Measurements from ENCODE around the gene FKBP5.
"Not testable (repeated sequence)": the region's sequence is repeated elsewhere in the genome, so short reads cannot be mapped to it uniquely, and the experiment has no call there.

Gene FKBP5

GRCh38 chr6:35543459-35544193, 145.1 kb downstream of the FKBP5 start:
- H3K4me3 ChIP-seq (ENCODE audit: control insufficient read depth, low read depth, low read length): no peak overlapping the region
- TF ChIP-seq CTCF (IDR thresholded peaks at IDR 0.05; ENCODE audit: control insufficient read depth, insufficient read depth, low read depth, low read length, missing control alignments): no peak
- no peak for DNase-seq (ENCODE audit: low read depth)

- TF ChIP-seq CTCF (IDR thresholded peaks at IDR 0.05; ENCODE audit: control insufficient read depth, insufficient read depth, low read depth, low read length, missing control alignments): no peak
- DNase-seq (ENCODE audit: low read depth): no peak
- no peak overlapping the region for H3K4me3 ChIP-seq (ENCODE audit: control insufficient read depth, low read depth, low read length)
These were observed 146.9 kb downstream of the FKBP5 start for GRCh38 chr6:35541836-35542235.

GRCh38 chr6:35539223-35539622, 149.5 kb downstream of the FKBP5 start:
- no peak for TF ChIP-seq CTCF (IDR thresholded peaks at IDR 0.05; ENCODE audit: control insufficient read depth, insufficient read depth, low read depth, low read length, missing control alignments)
- no peak overlapping the region for H3K4me3 ChIP-seq (ENCODE audit: control insufficient read depth, low read depth, low read length)
- no peak for DNase-seq (ENCODE audit: low read depth)

- not testable (repeated sequence) for H3K4me3 ChIP-seq (ENCODE audit: control insufficient read depth, low read depth, low read length); DNase-seq (ENCODE audit: low read depth)
These were observed 152.9 kb downstream of the FKBP5 start for GRCh38 chr6:35535847-35536246.

- no peak for DNase-seq (ENCODE audit: low read depth)
- no peak overlapping the region for H3K4me3 ChIP-seq (ENCODE audit: control insufficient read depth, low read depth, low read length)
- TF ChIP-seq CTCF (IDR thresholded peaks at IDR 0.05; ENCODE audit: control insufficient read depth, insufficient read depth, low read depth, low read length, missing control alignments): no peak
These were observed 154.1 kb downstream of the FKBP5 start for GRCh38 chr6:35534407-35535170.

GRCh38 chr6:35533981-35534380, 154.7 kb downstream of the FKBP5 start:
- DNase-seq (ENCODE audit: low read depth): no peak
- no peak for TF ChIP-seq CTCF (IDR thresholded peaks at IDR 0.05; ENCODE audit: control insufficient read depth, insufficient read depth, low read depth, low read length, missing control alignments)
- H3K4me3 ChIP-seq (ENCODE audit: control insufficient read depth, low read depth, low read length): no peak overlapping the region

GRCh38 chr6:35532126-35532525, 156.6 kb downstream of the FKBP5 start:
- H3K4me3 ChIP-seq (ENCODE audit: control insufficient read depth, low read depth, low read length): no peak overlapping the region
- DNase-seq (ENCODE audit: low read depth): no peak
- TF ChIP-seq CTCF (IDR thresholded peaks at IDR 0.05; ENCODE audit: control insufficient read depth, insufficient read depth, low read depth, low read length, missing control alignments): no peak
